HG02588 (cell line): Measurements from ENCODE around the gene DSC2.

Experiments used
- ATAC-seq: cut with Tn5 transposase; IDR thresholded peaks from one replicate; pipeline ENCODE4 v1.9.1; 2021; ENCODE audit warnings: mild to moderate bottlenecking, moderate library complexity; ENCODE audit not compliant: unreplicated experiment

DSC2 gene

GRCh38 chr18:31099450-31100230, 2.6 kb downstream of the DSC2 start:
- ATAC-seq: no peak

- ATAC-seq: no peak
Measured at GRCh38 chr18:31098878-31099277, 3.3 kb downstream of the DSC2 start.

GRCh38 chr18:31097666-31098065, 4.6 kb downstream of the DSC2 start:
- no peak for ATAC-seq

GRCh38 chr18:31093880-31094279, 8.3 kb downstream of the DSC2 start:
- no peak for ATAC-seq

GRCh38 chr18:31093294-31093693, 8.9 kb downstream of the DSC2 start:
- no peak for ATAC-seq

- no peak for ATAC-seq
Measured at GRCh38 chr18:31091350-31091749, 10.9 kb downstream of the DSC2 start.

- ATAC-seq: no peak
Measured at GRCh38 chr18:31088532-31088931, 13.7 kb downstream of the DSC2 start.

- no peak for ATAC-seq
Measured at GRCh38 chr18:31079973-31080372, 22.2 kb downstream of the DSC2 start.

GRCh38 chr18:31077878-31078277, 24.3 kb downstream of the DSC2 start:
- ATAC-seq: no peak

GRCh38 chr18:31072175-31072574, 30.0 kb downstream of the DSC2 start:
- no peak for ATAC-seq

- no peak for ATAC-seq
Measured at GRCh38 chr18:31070206-31070605, 32.0 kb downstream of the DSC2 start.

- no peak for ATAC-seq
Measured at GRCh38 chr18:31066266-31066665, 36.0 kb downstream of the DSC2 start.

GRCh38 chr18:31065036-31065773, 37.0 kb downstream of the DSC2 start:
- no peak for ATAC-seq

- peak; percentile 80 for ATAC-seq
Measured at GRCh38 chr18:31064130-31064529, 38.1 kb downstream of the DSC2 start.

- ATAC-seq: no peak
Measured at GRCh38 chr18:31061945-31062344, 40.3 kb downstream of the DSC2 start.

GRCh38 chr18:31058897-31059296, 43.3 kb downstream of the DSC2 start:
- ATAC-seq: no peak

- ATAC-seq: no peak
Measured at GRCh38 chr18:31057917-31058316, 44.3 kb downstream of the DSC2 start.

- no peak for ATAC-seq
Measured at GRCh38 chr18:31057051-31057450, 45.2 kb downstream of the DSC2 start.

GRCh38 chr18:31056296-31056695, 45.9 kb downstream of the DSC2 start:
- ATAC-seq: no peak

GRCh38 chr18:31050635-31051034, 51.6 kb downstream of the DSC2 start:
- no peak for ATAC-seq

GRCh38 chr18:31049189-31049588, 53.0 kb downstream of the DSC2 start:
- ATAC-seq: no peak

- ATAC-seq: no peak
Measured at GRCh38 chr18:31048216-31048615, 54.0 kb downstream of the DSC2 start.
